K562 (cell line): ENCODE measurements around the gene HYAL1. TPM values are rescaled to one million over a fixed set of nuclear protein-coding genes. Genes with fewer than 3 reads are reported as not detected.

Experiments used
- ADNP ChIP-seq: fragments of 200-800 bp; sonication (Bioruptor generic); IDR thresholded peaks from 2 replicates; pipeline ENCODE4 v1.6.1; 2016; ENCODE audit warnings: missing genetic modification characterization, missing compliant biosample characterization
- DACH1 ChIP-seq: fragments of 450-650 bp; IDR thresholded peaks from 2 replicates; pipeline ENCODE4 v1.6.1; 2018; ENCODE audit not compliant: partially characterized antibody
- DPF2 ChIP-seq: fragments of 450-650 bp; IDR thresholded peaks from 2 replicates; pipeline ENCODE4 v1.6.1; 2016
- FOSL1 ChIP-seq: fragments of 200-800 bp; sonication (Bioruptor generic); conservative IDR thresholded peaks from 2 replicates; pipeline ENCODE4 v1.6.1; 2016; ENCODE audit warnings: missing genetic modification characterization, missing compliant biosample characterization
- JUN ChIP-seq, 2 experiments: sonication (generic) in 1 of 2; formaldehyde crosslinking in 1 of 2; IDR thresholded peaks; 2 replicates each; pipeline versions ENCODE4 v1.6.1 to v1.8.0; 2012 to 2022; ENCODE audit warnings: borderline replicate concordance in 2 of 2, mild to moderate bottlenecking in 2 of 2, improper control_type of control experiment in 1 of 2, low read depth in 1 of 2, low read length in 1 of 2, missing genetic modification reagents in 1 of 2
- RAD21 ChIP-seq, 2 experiments: fragments of 250-450 bp in 1 of 2; fragments of 450-650 bp in 1 of 2; sonication (Bioruptor Pico) in 1 of 2; formaldehyde crosslinking in 1 of 2; IDR thresholded peaks in 1 of 2; conservative IDR thresholded peaks in 1 of 2; 2 replicates each; pipeline versions ENCODE4 v1.4.0 to v1.8.0; 2020 to 2022; ENCODE audit warnings: mild to moderate bottlenecking in 2 of 2, moderate library complexity in 1 of 2
- SMC3 ChIP-seq: conservative IDR thresholded peaks from 2 replicates; pipeline ENCODE4 v1.6.1; 2011; ENCODE audit warnings: low read depth, low read length, improper control_type of control experiment; ENCODE audit not compliant: insufficient read depth
- ZNF384 ChIP-seq: IDR thresholded peaks from 2 replicates; pipeline ENCODE4 v1.6.1; 2012; ENCODE audit warnings: low read depth, low read length, improper control_type of control experiment
- polyA plus RNA-seq, 8 experiments: library from polyadenylated mRNA; depleted of rRNA in 4 of 8; stranded (reverse) in 5 of 8; unstranded in 3 of 8; fragments of >200 nt; fragmentation: Nextera tagmentation in 2 of 8; fragmentation: Illumina TruSeq in 1 of 8; extraction: Ambion mirVana in 2 of 8; extraction: Trizol in 1 of 8; gene quantifications; 2 replicates each; pipeline versions ENCODE4 v1.2.1 to v1.2.3, GENCODE V29; 2011 to 2014; ENCODE audit warnings: inconsistent platforms in 1 of 8, missing spikeins in 1 of 8
- total RNA-seq, 7 experiments: library from RNA; depleted of rRNA in 6 of 7; stranded (reverse); fragments of >200 nt in 6 of 7; fragmentation: Illumina TruSeq in 2 of 7; extraction: Trizol in 2 of 7; gene quantifications; 2 replicates each; pipeline versions ENCODE4 v1.2.1 to v1.2.3, GENCODE V29; 2011 to 2021; ENCODE audit warnings: low replicate concordance in 1 of 7
- TF ChIP-seq, protein P1 (sequence below): fragments of 450-650 bp; formaldehyde crosslinking; IDR thresholded peaks from 2 replicates; pipeline ENCODE4 v1.4.0; 2020; ENCODE audit warnings: mild to moderate bottlenecking, mixed read lengths
- TF ChIP-seq, protein P2 (sequence below), 3 experiments: IDR thresholded peaks in 2 of 3; conservative IDR thresholded peaks in 1 of 3; 2 replicates each; pipeline ENCODE4 v1.5.1; 2011 to 2012; ENCODE audit warnings: low read length in 3 of 3, mild to moderate bottlenecking in 3 of 3, control low read depth in 2 of 3, improper control_type of control experiment in 1 of 3, inconsistent platforms in 1 of 3, low read depth in 1 of 3, mixed read lengths in 1 of 3, moderate library complexity in 1 of 3; ENCODE audit not compliant: insufficient read depth in 2 of 3
- TF ChIP-seq, protein P3 (sequence below), 2 experiments: fragments of 450-650 bp; formaldehyde crosslinking in 1 of 2; IDR thresholded peaks; 2 replicates each; pipeline versions ENCODE4 v1.4.0 to v1.6.1; 2014 to 2020; ENCODE audit warnings: mild to moderate bottlenecking in 2 of 2, borderline replicate concordance in 1 of 2, low read depth in 1 of 2

The HYAL1 gene
- total and polyA plus RNA-seq, 9 of the 15 experiments (the other 6 are each of a cell fraction or from before 2014, with no cell fraction given): 1.4 to 8.5 (median 4.7) TPM

DNA sequence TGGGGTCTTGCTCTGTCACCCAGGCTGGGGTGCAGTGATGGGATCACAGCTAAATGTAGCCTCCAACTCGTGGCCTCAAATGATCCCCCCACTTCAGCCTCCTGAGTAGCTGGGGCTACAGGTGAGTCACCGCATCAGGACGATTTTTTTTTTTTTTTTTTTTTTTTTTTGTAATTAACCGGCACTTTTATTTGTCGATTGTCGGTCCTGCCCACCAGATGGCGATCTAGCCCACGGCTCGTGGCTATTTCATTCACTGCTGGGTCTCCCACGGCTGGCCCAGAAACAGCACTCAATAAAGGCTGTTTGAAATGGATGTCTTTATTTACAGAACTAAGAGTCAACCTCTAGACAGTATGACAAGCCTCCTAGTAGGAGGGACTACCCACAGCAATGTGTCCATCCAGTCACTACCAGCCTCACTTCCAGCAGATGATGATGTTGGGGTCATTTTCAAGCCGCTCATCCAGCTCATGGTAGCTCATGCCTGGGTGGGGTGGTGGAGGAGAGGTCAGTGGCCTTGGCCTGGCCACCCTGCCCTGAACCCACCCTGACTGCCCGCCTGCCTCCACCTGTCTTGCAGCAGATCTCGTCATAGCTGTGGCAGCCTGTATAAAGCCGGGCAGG is 43.9 kb upstream of the HYAL1 start (continued):
- TF ChIP-seq JUN (IDR thresholded peaks at IDR 0.05; ENCODE audit: borderline replicate concordance, low read depth, low read length) (peak; percentile 34; the same call in 1 of the 2 replicates), JUN (CRISPR knock-in tag; IDR thresholded peaks at IDR 0.05; ENCODE audit: borderline replicate concordance) (no peak), FOSL1 (tag) (peak; percentile 58), DACH1 (no peak), ZNF384 (peak; percentile 98), ADNP (tag) (no peak), RAD21 (CRISPR knock-in tag; conservative IDR thresholded peaks at IDR 0.05 in 1 of 2, IDR thresholded peaks at IDR 0.05 in 1 of 2) (peak; percentile 32 to 58), DPF2 (0 out of 2 replicates have a peak, but pooled peaks have one; percentile 7), SMC3 (peak; percentile 29; the same call in 1 of the 2 replicates)
- TF ChIP-seq, protein P1, sequence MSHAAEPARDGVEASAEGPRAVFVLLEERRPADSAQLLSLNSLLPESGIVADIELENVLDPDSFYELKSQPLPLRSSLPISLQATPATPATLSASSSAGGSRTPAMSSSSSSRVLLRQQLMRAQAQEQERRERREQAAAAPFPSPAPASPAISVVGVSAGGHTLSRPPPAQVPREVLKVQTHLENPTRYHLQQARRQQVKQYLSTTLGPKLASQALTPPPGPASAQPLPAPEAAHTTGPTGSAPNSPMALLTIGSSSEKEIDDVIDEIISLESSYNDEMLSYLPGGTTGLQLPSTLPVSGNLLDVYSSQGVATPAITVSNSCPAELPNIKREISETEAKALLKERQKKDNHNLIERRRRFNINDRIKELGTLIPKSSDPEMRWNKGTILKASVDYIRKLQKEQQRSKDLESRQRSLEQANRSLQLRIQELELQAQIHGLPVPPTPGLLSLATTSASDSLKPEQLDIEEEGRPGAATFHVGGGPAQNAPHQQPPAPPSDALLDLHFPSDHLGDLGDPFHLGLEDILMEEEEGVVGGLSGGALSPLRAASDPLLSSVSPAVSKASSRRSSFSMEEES (CRISPR knock-in tag): no peak
- TF ChIP-seq, protein P2, sequence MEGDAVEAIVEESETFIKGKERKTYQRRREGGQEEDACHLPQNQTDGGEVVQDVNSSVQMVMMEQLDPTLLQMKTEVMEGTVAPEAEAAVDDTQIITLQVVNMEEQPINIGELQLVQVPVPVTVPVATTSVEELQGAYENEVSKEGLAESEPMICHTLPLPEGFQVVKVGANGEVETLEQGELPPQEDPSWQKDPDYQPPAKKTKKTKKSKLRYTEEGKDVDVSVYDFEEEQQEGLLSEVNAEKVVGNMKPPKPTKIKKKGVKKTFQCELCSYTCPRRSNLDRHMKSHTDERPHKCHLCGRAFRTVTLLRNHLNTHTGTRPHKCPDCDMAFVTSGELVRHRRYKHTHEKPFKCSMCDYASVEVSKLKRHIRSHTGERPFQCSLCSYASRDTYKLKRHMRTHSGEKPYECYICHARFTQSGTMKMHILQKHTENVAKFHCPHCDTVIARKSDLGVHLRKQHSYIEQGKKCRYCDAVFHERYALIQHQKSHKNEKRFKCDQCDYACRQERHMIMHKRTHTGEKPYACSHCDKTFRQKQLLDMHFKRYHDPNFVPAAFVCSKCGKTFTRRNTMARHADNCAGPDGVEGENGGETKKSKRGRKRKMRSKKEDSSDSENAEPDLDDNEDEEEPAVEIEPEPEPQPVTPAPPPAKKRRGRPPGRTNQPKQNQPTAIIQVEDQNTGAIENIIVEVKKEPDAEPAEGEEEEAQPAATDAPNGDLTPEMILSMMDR (IDR thresholded peaks at IDR 0.05 in 2 of 3, conservative IDR thresholded peaks at IDR 0.05 in 1 of 3; ENCODE audit: insufficient read depth in 2 of 3, low read depth in 1 of 3, low read length in 3 of 3): peak; percentile 67 to 73 (median 70)
- TF ChIP-seq, protein P3, sequence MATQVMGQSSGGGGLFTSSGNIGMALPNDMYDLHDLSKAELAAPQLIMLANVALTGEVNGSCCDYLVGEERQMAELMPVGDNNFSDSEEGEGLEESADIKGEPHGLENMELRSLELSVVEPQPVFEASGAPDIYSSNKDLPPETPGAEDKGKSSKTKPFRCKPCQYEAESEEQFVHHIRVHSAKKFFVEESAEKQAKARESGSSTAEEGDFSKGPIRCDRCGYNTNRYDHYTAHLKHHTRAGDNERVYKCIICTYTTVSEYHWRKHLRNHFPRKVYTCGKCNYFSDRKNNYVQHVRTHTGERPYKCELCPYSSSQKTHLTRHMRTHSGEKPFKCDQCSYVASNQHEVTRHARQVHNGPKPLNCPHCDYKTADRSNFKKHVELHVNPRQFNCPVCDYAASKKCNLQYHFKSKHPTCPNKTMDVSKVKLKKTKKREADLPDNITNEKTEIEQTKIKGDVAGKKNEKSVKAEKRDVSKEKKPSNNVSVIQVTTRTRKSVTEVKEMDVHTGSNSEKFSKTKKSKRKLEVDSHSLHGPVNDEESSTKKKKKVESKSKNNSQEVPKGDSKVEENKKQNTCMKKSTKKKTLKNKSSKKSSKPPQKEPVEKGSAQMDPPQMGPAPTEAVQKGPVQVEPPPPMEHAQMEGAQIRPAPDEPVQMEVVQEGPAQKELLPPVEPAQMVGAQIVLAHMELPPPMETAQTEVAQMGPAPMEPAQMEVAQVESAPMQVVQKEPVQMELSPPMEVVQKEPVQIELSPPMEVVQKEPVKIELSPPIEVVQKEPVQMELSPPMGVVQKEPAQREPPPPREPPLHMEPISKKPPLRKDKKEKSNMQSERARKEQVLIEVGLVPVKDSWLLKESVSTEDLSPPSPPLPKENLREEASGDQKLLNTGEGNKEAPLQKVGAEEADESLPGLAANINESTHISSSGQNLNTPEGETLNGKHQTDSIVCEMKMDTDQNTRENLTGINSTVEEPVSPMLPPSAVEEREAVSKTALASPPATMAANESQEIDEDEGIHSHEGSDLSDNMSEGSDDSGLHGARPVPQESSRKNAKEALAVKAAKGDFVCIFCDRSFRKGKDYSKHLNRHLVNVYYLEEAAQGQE (IDR thresholded peaks at IDR 0.05; ENCODE audit: borderline replicate concordance): peak; percentile 41; the same call in 1 of the 2 replicates
- TF ChIP-seq, protein P3 (CRISPR knock-in tag; IDR thresholded peaks at IDR 0.05; ENCODE audit: low read depth): no peak
